LNCAP (cell line): ENCODE data around the gene GPAT2.

Experiments
- TF ChIP-seq, protein P1 (sequence below): fragments of 450-650 bp; IDR thresholded peaks from 2 replicates; pipeline ENCODE4 v1.5.1; 2017; ENCODE audit warnings: mild to moderate bottlenecking

The GPAT2 gene

GRCh38 chr2:96073170-96073775 is 38.6 kb upstream of the GPAT2 start:
- TF ChIP-seq, protein P1, sequence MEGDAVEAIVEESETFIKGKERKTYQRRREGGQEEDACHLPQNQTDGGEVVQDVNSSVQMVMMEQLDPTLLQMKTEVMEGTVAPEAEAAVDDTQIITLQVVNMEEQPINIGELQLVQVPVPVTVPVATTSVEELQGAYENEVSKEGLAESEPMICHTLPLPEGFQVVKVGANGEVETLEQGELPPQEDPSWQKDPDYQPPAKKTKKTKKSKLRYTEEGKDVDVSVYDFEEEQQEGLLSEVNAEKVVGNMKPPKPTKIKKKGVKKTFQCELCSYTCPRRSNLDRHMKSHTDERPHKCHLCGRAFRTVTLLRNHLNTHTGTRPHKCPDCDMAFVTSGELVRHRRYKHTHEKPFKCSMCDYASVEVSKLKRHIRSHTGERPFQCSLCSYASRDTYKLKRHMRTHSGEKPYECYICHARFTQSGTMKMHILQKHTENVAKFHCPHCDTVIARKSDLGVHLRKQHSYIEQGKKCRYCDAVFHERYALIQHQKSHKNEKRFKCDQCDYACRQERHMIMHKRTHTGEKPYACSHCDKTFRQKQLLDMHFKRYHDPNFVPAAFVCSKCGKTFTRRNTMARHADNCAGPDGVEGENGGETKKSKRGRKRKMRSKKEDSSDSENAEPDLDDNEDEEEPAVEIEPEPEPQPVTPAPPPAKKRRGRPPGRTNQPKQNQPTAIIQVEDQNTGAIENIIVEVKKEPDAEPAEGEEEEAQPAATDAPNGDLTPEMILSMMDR, result no peak

DNA sequence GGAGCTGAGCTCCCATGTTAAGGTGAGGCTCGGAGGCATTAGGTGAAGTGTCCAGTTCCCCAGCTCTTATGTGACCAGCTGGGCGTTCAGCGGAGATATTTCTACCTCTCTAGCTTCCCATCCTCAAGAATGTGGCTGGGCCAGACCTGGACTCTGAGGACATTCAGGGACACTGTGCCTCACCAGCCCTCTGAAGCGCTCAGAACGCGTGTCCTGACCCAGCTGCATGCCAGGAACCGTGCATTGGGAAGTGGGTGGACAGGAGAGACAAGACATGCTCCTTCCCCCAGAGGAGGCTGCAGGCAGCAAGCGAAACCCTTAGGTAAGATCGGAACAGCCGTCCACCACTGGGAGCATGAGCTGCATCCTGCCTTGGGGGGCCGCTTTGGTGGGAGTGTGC is 38.0 kb upstream of the GPAT2 start:
- TF ChIP-seq, protein P1, result no peak

GRCh38 chr2:96065381-96065930 is 30.7 kb upstream of the GPAT2 start:
- TF ChIP-seq, protein P1, result no peak

- TF ChIP-seq, protein P1, result no peak
Observed at GRCh38 chr2:96025194-96025492, 9.6 kb downstream of the GPAT2 start.

GRCh38 chr2:96024336-96025193 is 10.2 kb downstream of the GPAT2 start:
- TF ChIP-seq, protein P1, result no peak

DNA sequence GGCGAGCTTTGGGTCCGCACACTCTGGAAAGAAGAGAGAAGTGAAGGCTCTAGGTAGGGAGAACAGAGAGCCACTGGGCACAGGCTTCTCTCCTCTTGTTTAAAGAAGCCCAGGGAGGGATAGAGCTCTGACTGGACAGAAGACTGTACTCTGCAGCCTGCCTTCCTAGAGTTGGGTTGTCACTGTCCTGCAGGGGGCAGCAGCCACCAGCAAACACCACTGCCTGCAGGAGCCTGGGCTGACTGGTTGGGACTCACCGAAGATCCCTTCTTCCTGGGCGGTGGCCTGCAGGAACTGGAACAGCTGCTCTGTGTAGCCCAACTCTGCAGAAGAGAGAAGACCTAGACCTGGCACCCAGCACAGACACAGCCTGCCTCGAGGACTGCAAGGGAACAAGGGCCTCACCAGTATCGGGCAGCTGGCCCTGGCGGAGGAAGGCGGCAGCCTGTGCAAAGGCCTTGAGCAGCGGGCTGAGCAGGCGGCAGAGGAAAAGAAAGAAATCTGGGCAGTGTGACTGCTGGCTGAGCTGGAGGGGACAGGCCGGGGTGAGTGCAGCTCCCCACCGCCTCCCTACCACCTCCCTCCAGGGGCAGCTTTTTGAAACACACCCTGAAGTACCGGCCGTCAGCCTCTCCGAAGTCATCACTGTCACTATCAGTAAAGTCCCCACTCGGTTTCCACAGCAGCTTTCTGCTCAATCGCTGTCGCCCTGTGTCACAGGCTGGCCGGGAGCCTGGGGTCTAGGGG is 11.8 kb downstream of the GPAT2 start:
- TF ChIP-seq, protein P1, result peak; percentile 62

- TF ChIP-seq, protein P1, result peak; percentile 13; the same call in 1 of the 2 replicates
Observed at GRCh38 chr2:96011129-96011455, 23.6 kb downstream of the GPAT2 start.
